Activated gamma-delta T cell treated with anti-CD3 and anti-CD28 coated beads, Interleukin-2, amount 50 U/mL, for 16 hours (primary cell): ENCODE data around the gene SLC7A4.
"Not testable (repeated sequence)": the region's sequence is repeated elsewhere in the genome, so short reads cannot be mapped to it uniquely, and the experiment has no call there.

Experiments used
- DNase-seq: peaks from one replicate; pipeline ENCODE4 v3.0.0-alpha.2; 2020; ENCODE audit warnings: low read depth

SLC7A4 gene

DNA sequence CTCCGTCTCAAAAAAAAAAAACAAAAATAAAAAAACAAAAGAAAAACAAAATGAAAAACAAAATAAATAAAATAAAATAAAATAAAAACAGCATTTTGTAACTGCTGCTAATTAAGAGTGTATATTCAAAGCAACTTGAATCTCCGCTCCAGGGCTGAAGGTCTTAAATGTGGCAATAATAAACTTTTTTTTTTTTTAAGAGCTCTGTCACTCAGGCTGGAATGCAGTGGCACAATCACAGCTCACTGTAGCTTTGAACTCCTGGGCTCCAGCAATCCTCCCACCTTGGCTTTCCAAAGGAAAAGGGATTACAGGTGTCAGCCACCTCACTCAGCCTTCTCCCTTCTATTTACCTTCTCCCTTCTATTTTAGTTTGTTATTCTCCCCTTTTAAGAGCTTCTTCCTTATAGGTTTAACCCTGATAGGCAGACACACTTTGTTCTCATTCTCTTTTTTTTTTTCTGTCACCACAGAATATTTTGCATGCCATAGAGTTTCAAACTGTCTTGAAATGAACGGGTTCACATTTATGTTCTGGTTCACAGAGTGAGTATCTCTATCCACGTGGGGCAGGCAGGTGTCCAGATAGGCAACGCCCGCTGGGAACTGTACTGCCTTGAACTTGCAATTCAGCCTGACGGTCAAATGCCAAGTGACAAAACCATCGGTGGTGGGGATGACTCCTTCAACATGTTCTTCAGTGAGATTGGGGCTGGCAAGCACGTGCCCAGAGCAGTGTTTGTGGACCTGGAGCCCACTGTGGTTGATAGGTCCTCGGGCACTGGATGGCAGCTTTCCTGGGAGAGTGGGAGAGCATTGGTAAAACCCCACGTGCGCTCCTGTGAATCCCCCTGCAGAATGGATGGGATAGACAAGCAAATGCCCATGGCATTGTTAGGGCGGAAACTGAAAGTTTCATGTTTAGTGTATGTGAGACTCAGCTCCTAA is 32.8 kb upstream of the SLC7A4 start:
- DNase-seq = no peak

GRCh38 chr22:21064425-21064824 is 32.1 kb upstream of the SLC7A4 start:
- not testable (repeated sequence) for DNase-seq

DNA sequence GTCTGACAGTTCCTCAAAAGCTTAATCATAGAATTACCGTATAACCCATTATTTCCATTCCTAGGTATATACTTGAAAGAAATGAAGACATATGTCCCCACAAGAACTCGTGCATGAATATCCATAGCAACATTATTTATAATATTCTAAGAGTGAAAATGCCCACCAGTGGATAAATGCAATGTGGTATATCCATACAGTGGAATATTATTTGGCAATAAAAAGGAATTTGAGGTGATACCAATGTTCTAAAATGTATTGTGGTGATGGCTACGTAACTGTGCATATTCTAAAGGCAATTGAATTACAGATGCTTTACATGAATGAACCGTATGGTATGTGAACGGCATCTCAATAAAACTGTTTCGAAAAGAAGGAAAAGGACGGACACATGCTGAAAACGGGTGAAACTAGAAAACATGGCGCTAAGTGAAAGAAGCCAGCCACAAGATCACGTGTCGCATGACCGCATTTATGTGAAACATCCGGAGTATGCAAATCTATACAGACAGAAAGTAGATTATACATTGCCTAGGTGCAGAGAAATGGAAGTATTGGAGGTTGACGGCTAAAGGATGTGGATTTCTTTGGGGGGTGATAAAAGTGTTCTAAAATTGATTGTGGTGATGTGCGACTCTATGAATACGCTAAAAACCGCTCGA is 29.4 kb upstream of the SLC7A4 start:
- not testable (repeated sequence) for DNase-seq

GRCh38 chr22:21060363-21060762 is 28.0 kb upstream of the SLC7A4 start:
- not testable (repeated sequence) for DNase-seq

- no peak for DNase-seq
Observed at GRCh38 chr22:21055880-21056319, 23.5 kb upstream of the SLC7A4 start.

DNA sequence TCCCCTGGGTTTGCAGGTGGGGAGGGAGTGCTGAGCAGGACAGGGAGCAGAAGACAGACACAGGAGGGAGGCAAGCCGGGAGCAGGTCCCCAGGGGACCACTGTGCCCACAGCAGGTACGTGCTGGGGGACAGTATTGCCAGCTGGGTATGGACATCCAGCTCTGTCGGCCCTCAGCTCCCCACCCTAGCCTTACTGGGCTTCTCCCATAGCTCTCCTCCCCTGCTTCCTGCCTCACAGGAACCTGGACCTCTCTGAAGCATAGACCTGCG is 23.1 kb upstream of the SLC7A4 start:
- DNase-seq = no peak

GRCh38 chr22:21054714-21055563 is 22.6 kb upstream of the SLC7A4 start:
- DNase-seq = no peak

DNA sequence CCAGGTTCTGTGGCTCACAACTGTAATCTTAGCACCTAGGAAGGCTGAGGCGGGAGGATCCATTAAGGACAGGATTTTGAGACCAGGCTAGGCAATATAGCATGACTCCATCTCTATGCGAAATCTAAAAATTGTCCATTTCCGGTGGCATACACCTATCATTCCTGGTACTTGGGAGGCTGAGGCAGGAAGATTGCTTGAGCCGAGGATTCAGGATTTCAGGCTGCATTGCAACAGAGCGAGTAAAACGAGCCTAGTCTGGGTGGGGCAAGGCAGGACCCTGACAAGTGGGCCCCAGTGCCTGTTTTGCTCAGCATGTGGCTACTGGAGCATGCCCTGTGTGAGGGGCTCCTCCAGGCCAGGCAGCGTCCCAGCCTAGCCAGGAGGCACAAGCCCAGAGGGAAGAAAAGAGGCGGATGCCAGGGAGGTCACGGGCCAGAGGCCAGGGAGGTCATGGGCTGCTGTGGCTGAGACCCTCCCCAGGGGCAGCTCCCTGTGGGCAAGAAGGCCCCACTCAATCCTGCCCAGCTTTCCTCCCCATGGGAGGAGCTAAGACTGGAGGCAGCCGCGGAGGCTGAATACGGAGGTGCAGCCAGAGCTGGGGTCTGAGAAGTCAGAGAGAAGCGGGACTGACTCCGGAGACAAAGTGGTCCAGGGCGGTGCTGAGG is 21.8 kb upstream of the SLC7A4 start:
- DNase-seq = no peak

- DNase-seq = no peak
Observed at GRCh38 chr22:21052715-21053459, 20.5 kb upstream of the SLC7A4 start.

GRCh38 chr22:21051831-21052400 is 19.6 kb upstream of the SLC7A4 start:
- DNase-seq = no peak

DNA sequence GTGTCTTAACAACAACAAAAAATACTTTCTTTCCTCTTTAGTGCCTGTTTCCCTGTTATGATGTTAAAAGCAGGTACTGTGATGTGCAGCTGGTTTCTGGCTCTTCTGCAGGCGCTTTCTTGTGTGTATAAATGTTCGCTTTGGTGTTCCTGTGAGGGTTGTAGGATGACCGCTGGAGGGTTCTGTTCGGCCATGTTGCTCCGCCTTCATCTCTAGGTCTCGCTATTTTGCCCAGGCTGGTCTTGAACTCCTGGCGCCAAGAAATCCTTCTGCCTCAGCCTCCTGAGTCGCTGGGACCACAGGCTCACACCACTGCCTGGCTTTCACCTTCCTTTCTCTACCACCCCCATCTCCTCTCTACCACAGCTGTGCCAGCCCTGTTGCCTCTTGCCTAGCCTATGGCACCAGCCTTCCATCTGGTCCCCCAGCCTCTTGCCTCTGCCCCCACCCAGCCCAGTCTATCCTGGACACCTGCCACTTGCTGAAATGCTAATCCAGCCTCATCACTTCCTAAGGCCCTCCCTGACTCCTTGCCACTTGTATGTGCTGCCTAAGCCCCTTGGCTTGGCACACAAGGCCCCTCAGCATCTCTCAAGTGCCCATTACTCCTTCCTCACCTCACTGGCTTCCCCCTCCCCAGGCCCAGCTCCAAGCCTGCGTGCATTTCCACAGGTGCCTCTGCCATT is 18.9 kb upstream of the SLC7A4 start:
- no peak for DNase-seq

DNA sequence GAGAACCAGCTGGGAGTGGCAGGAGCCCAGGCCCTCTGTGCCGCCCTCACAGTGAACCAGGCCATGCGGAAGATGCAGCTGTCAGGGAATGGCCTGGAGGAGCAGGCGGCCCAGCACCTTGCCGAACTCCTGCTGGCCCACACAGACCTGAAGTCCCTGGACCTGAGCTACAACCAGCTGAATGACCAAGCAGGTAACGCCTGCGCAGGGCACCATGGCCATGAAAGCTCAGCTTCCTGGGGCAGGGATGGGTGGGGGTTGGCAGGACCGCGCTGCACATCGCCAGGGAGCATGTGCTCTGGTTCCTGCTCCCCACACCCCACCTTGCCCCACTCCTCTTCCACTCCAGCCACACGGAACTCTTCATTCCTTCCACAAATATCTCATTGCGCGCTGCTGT is 16.6 kb upstream of the SLC7A4 start:
- not testable (repeated sequence) for DNase-seq

DNA sequence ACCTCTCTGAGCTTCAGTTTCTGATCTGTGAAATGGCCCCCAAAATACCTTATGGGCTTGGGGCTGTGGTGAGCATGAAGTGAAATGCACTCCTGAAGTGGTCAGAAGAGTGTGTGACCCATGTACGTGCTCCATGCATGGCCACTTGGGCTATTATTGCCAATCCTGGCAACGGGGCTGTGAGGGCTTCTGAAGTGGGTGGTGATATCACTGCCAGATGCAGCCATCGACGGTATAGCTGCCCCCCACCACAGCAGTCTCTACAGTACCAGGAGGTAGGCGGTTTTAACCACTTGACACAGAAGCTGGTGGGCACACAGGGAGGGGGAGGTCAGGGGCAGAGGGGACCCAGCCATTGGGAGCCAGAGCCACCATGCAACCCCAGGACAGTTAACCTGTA is 16.1 kb upstream of the SLC7A4 start:
- not testable (repeated sequence) for DNase-seq

GRCh38 chr22:21047730-21048129 is 15.4 kb upstream of the SLC7A4 start:
- no peak for DNase-seq

DNA sequence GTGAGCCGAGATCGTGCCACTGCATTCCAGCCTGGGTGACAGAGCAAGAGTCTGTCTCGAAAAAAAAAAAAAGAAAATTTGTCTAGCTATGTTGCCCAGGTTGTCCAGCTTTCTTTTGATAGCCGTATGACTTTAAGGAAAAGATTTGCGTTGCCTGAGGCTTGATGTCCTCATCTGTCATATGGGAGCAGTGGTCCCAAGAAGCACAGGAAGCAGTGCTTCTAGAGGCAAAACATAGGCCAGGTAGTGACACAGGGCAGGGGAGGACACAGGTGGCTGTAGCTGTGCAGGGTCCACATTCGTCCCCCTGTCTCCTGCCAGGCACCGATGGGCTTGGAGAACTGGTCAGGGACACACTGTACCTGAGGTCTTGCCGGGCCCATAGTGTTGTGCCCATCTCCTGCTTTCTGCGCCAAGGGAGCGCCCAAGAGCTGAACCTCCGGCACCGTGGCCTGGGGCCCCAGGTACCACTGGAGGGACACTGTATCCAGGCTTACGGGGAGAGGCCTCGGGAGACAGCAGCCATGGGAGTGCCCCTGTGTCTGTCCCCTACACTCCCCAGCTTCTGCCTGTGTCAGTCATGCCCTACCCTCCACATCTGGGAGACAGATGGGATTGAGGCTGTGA is 14.8 kb upstream of the SLC7A4 start:
- no peak for DNase-seq

DNA sequence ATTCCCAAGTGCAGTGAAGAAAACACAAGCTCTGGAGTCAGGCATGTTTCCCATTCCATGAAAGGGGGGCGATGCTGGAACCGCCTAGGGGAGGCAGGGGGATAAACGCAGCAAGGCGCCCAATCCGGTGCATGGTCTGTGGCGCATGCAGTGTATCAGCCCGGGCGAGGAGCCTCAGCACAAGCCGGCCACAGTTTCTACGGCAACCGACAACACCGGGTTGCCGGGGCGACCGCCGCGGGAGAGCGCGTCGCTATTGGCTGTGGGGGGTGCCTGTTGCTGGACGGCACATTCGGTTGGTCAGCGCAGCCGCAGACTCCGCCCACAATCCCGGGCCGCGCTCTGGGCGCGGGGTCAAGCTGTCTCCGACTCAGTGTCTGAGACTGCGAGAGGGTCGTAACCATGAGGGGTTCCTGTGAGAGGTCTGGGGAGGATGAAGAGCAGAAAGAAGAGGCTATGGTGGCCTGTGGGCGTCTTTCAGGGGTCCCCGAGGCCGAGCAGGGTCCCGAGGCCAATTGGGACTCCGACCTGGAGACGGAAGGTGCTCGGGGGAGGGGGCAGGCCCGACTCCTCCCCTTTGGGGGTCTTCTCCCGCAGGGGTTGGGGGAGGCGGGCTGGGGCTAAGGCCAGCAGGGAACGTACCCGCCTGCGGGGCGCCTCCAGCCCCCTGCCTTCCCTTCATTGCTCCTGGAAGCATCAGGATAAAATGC is 13.4 kb upstream of the SLC7A4 start, which contains the start of gene LRRC74B:
Gene LRRC74B (plus strand): TSS at position 362 of the 710 bp plus-strand sequence. CDS start 41 bp downstream, at position 403.
- peak; percentile 29 for DNase-seq

- no peak for DNase-seq
Observed at GRCh38 chr22:21044931-21045584, 12.7 kb upstream of the SLC7A4 start.

- no peak for DNase-seq
Observed at GRCh38 chr22:21043860-21044535, 11.6 kb upstream of the SLC7A4 start.
